Parathyroid adenoma (tissue), 2 donors: ENCODE results near the gene OR1E2.

Experiments
- H2AFZ ChIP-seq: fragments of 300-600 bp; sonication (generic); one replicate; pipeline ENCODE4 v1.7.0; 2017; ENCODE audit warnings: antibody characterized with exemption, mild to moderate bottlenecking
- H3K27ac ChIP-seq: fragments of 300-600 bp; sonication (generic); one replicate; pipeline ENCODE4 v1.7.0; 2017
- H3K27me3 ChIP-seq: fragments of 300-600 bp; sonication (generic); one replicate; pipeline ENCODE4 v1.7.0; 2017; ENCODE audit warnings: low read length; ENCODE audit not compliant: control insufficient read depth, insufficient read depth
- H3K36me3 ChIP-seq: fragments of 300-600 bp; sonication (generic); one replicate; pipeline ENCODE4 v1.7.0; 2017; ENCODE audit warnings: low read length; ENCODE audit not compliant: control insufficient read depth, insufficient read depth
- H3K4me1 ChIP-seq: fragments of 300-600 bp; sonication (generic); one replicate; pipeline ENCODE4 v1.7.0; 2017; ENCODE audit warnings: control low read depth
- H3K4me2 ChIP-seq: fragments of 300-600 bp; sonication (generic); one replicate; pipeline ENCODE4 v1.7.0; 2017; ENCODE audit warnings: low read length
- H3K4me3 ChIP-seq: fragments of 300-600 bp; sonication (generic); one replicate; pipeline ENCODE4 v1.7.0; 2017; ENCODE audit warnings: low read depth, low read length
- H3K79me2 ChIP-seq: fragments of 300-600 bp; sonication (generic); one replicate; pipeline ENCODE4 v1.7.0; 2017; ENCODE audit warnings: control low read depth
- H3K9ac ChIP-seq: fragments of 300-600 bp; sonication (generic); one replicate; pipeline ENCODE4 v1.7.0; 2017; ENCODE audit warnings: mild to moderate bottlenecking
- H3K9me3 ChIP-seq: fragments of 300-600 bp; sonication (generic); one replicate; pipeline ENCODE4 v1.7.0; 2017; ENCODE audit warnings: low read length; ENCODE audit not compliant: control insufficient read depth
- TF ChIP-seq, protein P1 (sequence below): fragments of 300-600 bp; sonication (generic); IDR thresholded peaks from one replicate; pipeline ENCODE4 v1.7.0; 2017; ENCODE audit warnings: antibody characterized with exemption, mild to moderate bottlenecking
- donor health status: primary hyperparathyroidism.

The OR1E2 gene, protein sequence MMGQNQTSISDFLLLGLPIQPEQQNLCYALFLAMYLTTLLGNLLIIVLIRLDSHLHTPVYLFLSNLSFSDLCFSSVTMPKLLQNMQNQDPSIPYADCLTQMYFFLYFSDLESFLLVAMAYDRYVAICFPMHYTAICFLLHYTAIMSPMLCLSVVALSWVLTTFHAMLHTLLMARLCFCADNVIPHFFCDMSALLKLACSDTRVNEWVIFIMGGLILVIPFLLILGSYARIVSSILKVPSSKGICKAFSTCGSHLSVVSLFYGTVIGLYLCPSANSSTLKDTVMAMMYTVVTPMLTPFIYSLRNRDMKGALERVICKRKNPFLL

DNA sequence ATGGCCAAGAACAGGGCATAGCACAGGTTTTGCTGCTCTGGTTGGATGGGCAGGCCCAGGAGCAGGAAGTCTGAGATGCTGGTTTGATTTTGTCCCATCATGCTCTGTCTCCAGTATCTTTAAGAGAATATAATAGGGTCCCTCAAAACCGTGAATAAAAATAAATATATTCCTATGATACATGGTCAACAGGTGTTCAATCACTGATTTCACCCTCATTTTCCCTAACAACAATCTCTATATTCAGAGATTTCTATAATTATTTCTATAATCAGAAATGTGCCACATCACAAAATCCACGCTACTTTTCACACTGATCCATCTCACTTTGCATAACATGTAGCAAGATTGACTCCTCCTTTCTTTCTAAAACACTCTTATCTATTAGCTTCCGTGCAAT is at the start of gene OR1E2:
Gene OR1E2 (minus strand): TSS at position 101 of the 400 bp plus-strand sequence. CDS start 0 bp downstream, at position 101.
- no peak within 1 kb of the TSS for H3K4me2 ChIP-seq
- H3K27me3 ChIP-seq: no peaks in the 10 kb centered on the region
- no peaks in the 10 kb centered on the region for H3K9me3 ChIP-seq
- H3K79me2 ChIP-seq: no peaks in the 10 kb centered on the region
- H3K9ac ChIP-seq: no peak within 1 kb of the TSS
- H3K4me1 ChIP-seq: no peaks in the 10 kb centered on the region
- TF ChIP-seq, protein P1, sequence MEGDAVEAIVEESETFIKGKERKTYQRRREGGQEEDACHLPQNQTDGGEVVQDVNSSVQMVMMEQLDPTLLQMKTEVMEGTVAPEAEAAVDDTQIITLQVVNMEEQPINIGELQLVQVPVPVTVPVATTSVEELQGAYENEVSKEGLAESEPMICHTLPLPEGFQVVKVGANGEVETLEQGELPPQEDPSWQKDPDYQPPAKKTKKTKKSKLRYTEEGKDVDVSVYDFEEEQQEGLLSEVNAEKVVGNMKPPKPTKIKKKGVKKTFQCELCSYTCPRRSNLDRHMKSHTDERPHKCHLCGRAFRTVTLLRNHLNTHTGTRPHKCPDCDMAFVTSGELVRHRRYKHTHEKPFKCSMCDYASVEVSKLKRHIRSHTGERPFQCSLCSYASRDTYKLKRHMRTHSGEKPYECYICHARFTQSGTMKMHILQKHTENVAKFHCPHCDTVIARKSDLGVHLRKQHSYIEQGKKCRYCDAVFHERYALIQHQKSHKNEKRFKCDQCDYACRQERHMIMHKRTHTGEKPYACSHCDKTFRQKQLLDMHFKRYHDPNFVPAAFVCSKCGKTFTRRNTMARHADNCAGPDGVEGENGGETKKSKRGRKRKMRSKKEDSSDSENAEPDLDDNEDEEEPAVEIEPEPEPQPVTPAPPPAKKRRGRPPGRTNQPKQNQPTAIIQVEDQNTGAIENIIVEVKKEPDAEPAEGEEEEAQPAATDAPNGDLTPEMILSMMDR: no peak
- H2AFZ ChIP-seq: no peak within 1 kb of the TSS
- no peaks in the 10 kb centered on the region for H3K36me3 ChIP-seq
- no peak within 1 kb of the TSS for H3K4me3 ChIP-seq
- no peak within 1 kb of the TSS for H3K27ac ChIP-seq

DNA sequence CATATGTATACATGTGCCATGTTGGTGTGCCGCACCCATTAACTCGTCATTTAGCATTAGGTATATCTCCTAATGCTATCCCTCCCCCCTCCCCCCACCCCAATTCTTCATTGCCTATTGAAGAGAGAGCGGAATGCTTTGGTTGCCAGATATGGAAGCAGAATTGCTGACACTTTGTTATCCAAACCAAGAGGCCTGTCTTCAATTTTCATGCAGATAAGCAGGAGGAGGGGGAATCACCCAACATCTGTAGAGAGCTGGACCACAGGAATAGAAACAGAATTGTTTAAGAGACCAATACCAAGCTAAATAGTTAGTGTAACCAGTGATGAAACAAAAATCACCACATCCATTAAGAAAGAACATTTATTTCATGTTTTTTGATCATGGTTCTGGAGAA is 49.2 kb upstream of the OR1E2 start:
- TF ChIP-seq, protein P1: no peak
- H3K4me2 ChIP-seq: no peak overlapping the region
- no peak overlapping the region for H3K9ac ChIP-seq
- H3K36me3 ChIP-seq: no peaks in the 10 kb centered on the region
- H3K4me1 ChIP-seq: no peaks in the 10 kb centered on the region
- no peak overlapping the region for H3K4me3 ChIP-seq
- no peaks in the 10 kb centered on the region for H3K79me2 ChIP-seq
- H3K9me3 ChIP-seq: no peaks in the 10 kb centered on the region
- H3K27ac ChIP-seq: no peak overlapping the region
- H2AFZ ChIP-seq: no peak overlapping the region
- no peaks in the 10 kb centered on the region for H3K27me3 ChIP-seq

DNA sequence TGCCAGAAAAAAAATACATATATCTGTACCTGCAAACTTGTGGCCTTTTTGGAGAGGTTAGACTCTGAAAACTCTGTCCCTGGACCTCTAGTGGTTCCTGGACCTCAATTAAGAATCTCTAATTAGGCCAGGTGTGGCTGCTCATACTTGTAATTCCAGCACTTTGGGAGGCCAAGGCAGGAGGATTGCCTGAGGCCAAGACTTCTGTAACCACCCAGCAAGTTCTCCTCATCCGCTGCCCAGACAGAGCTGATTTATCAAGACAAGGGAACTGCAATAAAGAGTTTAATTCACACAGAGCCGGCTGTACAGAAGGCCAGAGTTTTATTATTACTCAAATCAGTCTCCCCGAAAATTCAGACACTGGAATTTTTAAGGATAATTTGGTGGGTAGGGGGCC is 46.3 kb upstream of the OR1E2 start:
- H2AFZ ChIP-seq: no peak overlapping the region
- H3K79me2 ChIP-seq: no peaks in the 10 kb centered on the region
- H3K9ac ChIP-seq: no peak overlapping the region
- peaks cover 4% of the 10 kb centered on the region for H3K4me1 ChIP-seq
- no peak overlapping the region for H3K4me2 ChIP-seq
- no peaks in the 10 kb centered on the region for H3K9me3 ChIP-seq
- H3K36me3 ChIP-seq: no peaks in the 10 kb centered on the region
- no peak overlapping the region for H3K27ac ChIP-seq
- TF ChIP-seq, protein P1: no peak
- no peak overlapping the region for H3K4me3 ChIP-seq
- H3K27me3 ChIP-seq: no peaks in the 10 kb centered on the region

DNA sequence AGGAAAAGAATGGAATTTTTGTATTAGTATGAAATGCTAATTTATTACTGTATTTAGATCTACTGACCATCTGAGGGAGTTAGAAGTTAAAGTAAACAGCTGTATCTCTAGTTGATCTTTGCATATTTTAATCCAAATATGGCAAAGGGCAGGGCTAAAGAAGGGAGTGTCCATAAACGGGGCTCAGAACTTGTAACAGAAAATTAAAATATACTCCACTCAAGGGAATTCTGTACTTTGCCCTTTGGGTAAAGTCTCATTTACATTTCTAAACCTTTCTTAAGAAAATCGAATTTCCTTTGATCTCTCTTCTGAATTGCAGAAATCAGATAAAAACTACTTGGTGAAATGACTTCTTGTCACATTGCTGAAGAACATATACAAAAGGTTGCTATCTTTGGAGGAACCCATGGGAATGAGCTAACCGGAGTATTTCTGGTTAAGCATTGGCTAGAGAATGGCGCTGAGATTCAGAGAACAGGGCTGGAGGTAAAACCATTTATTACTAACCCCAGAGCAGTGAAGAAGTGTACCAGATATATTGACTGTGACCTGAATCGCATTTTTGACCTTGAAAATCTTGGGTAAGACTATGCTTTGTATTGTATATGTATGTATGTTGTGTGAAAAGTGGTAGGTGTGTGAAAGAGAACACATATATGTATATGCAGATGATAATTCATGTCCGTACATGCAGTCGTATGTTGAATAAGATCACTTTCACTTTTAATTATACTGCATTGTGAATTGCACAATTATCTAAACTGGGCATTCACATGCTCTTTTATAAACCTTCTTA is 42.4 kb upstream of the OR1E2 start, which contains the start of gene ASPA:
Gene ASPA (plus strand): TSS at position 186 of the 799 bp plus-strand sequence. CDS start 163 bp downstream, at position 349.
- peak within 1 kb of the TSS; percentile 32 for H3K4me3 ChIP-seq
- no peaks in the 10 kb centered on the region for H3K79me2 ChIP-seq
- H3K36me3 ChIP-seq: no peaks in the 10 kb centered on the region
- no peaks in the 10 kb centered on the region for H3K27me3 ChIP-seq
- peak within 1 kb of the TSS; percentile 34 for H2AFZ ChIP-seq
- H3K4me1 ChIP-seq: peaks cover 16% of the 10 kb centered on the region
- TF ChIP-seq, protein P1: no peak
- H3K9me3 ChIP-seq: no peaks in the 10 kb centered on the region
- H3K9ac ChIP-seq: no peak within 1 kb of the TSS
- peak within 1 kb of the TSS; percentile 44 for H3K4me2 ChIP-seq
- H3K27ac ChIP-seq: peak within 1 kb of the TSS; percentile 50
